Endothelial cell of umbilical vein (primary cell): ENCODE data around the gene FJX1. TPM values are rescaled to one million over a fixed set of nuclear protein-coding genes. Genes with fewer than 3 reads are reported as not detected.

Source experiments
- BruUV-seq: library from RNA; stranded (reverse); fragments of 400-500 nt; replicated peaks from 2 replicates; lab custom pipeline; 2021; lab: Mats Ljungman, UMichigan
- CTCF ChIA-PET: fragments of 300-600, 350-600 bp; sonication (Branson Sonifier 250); formaldehyde crosslinking; loops from one replicate; lab custom pipeline; 2021; ENCODE audit warnings: antibody characterized with exemption, inconsistent platforms; lab: Charles Lee
- POLR2A ChIA-PET: fragments of 300-600, 350-600 bp; sonication (Branson Sonifier 250); formaldehyde crosslinking; loops from one replicate; lab custom pipeline; 2021; ENCODE audit warnings: antibody characterized with exemption, inconsistent platforms; lab: Charles Lee
- DNase-seq: peaks from one replicate; pipeline ENCODE4 v3.0.0-alpha.2; 2011; ENCODE audit warnings: low read depth, low spot score
- FAIRE-seq: peaks from 2 replicates; lab custom pipeline; 2011; peaks lifted over from hg19 to GRCh38; lab: Jason Lieb, UNC
- H2AFZ ChIP-seq: 2 replicates; pipeline ENCODE4 v1.6.0; 2012; ENCODE audit warnings: low read depth, low read length, control low read depth, inconsistent platforms
- H3K27ac ChIP-seq: 2 replicates; pipeline ENCODE4 v1.5.1; 2011; ENCODE audit warnings: low read depth, mild to moderate bottlenecking, control low read depth, low read length, moderate library complexity; ENCODE audit not compliant: insufficient read depth
- H3K27me3 ChIP-seq, 2 experiments: 2 replicates each; pipeline versions ENCODE4 v1.6.0 to v1.6.1; 2011; ENCODE audit warnings: low read length in 2 of 2, mixed read lengths in 1 of 2; ENCODE audit not compliant: control insufficient read depth in 2 of 2, insufficient read depth in 2 of 2
- H3K36me3 ChIP-seq, 2 experiments: 2 replicates in 1 of 2; 3 replicates in 1 of 2; pipeline ENCODE4 v1.5.1; 2011; ENCODE audit warnings: low read length in 2 of 2, mild to moderate bottlenecking in 1 of 2, moderate library complexity in 1 of 2; ENCODE audit not compliant: control insufficient read depth in 2 of 2, insufficient read depth in 2 of 2; ENCODE audit errors: extremely low read depth in 1 of 2
- H3K4me1 ChIP-seq: 3 replicates; pipeline ENCODE4 v1.5.1; 2011; ENCODE audit warnings: mild to moderate bottlenecking, low read length; ENCODE audit not compliant: control insufficient read depth, insufficient read depth; ENCODE audit errors: extremely low read depth
- H3K4me2 ChIP-seq: 2 replicates; pipeline ENCODE4 v1.6.1; 2011; ENCODE audit warnings: low read length, control low read depth, mixed read lengths; ENCODE audit not compliant: insufficient read depth
- H3K4me3 ChIP-seq, 3 experiments: fragments of 200-600 bp in 1 of 3; sonication (generic), shearing (Covaris generic) in 1 of 3; replicated peaks in 1 of 3; 2 replicates each; pipeline ENCODE4 v1.5.1; 2011 to 2016; ENCODE audit warnings: control low read depth in 3 of 3, low read length in 3 of 3, mild to moderate bottlenecking in 2 of 3, inconsistent platforms in 1 of 3, low read depth in 1 of 3, moderate library complexity in 1 of 3; ENCODE audit not compliant: insufficient read depth in 1 of 3
- H3K79me2 ChIP-seq: 2 replicates; pipeline ENCODE4 v1.6.0; 2012; ENCODE audit warnings: low read length, inconsistent platforms; ENCODE audit not compliant: control insufficient read depth, insufficient read depth
- H3K9ac ChIP-seq: replicated peaks from 2 replicates; pipeline ENCODE3; 2011; ENCODE audit warnings: low read length, control low read depth; ENCODE audit not compliant: insufficient read depth; ENCODE audit errors: extremely low read depth
- H3K9me1 ChIP-seq: replicated peaks from 3 replicates; pipeline ENCODE4 v1.6.0; 2011; ENCODE audit warnings: mild to moderate bottlenecking, low read length; ENCODE audit not compliant: control insufficient read depth, insufficient read depth; ENCODE audit errors: extremely low read depth
- H3K9me3 ChIP-seq: replicated peaks from 2 replicates; pipeline ENCODE4 v1.5.1; 2012; ENCODE audit warnings: low read length, inconsistent platforms; ENCODE audit not compliant: control insufficient read depth, insufficient read depth
- H4K20me1 ChIP-seq: replicated peaks from 2 replicates; pipeline ENCODE3; 2011; ENCODE audit warnings: mild to moderate bottlenecking, low read length; ENCODE audit not compliant: control insufficient read depth, insufficient read depth; ENCODE audit errors: extremely low read depth
- EZH2 ChIP-seq: IDR thresholded peaks from 2 replicates; pipeline ENCODE4 v1.6.1; 2012; ENCODE audit warnings: borderline replicate concordance, low read depth, mild to moderate bottlenecking, moderate library complexity, low read length, inconsistent platforms; ENCODE audit not compliant: severe bottlenecking
- FOS ChIP-seq: IDR thresholded peaks from 2 replicates; pipeline ENCODE4 v1.6.1; 2011; ENCODE audit warnings: mild to moderate bottlenecking, low read length, moderate library complexity, borderline replicate concordance; ENCODE audit not compliant: insufficient read depth
- GATA2 ChIP-seq: IDR thresholded peaks from 2 replicates; pipeline ENCODE4 v1.7.0; 2011; ENCODE audit warnings: low read depth, mild to moderate bottlenecking, moderate library complexity, mixed read lengths, low read length; ENCODE audit not compliant: insufficient read length, insufficient read depth
- JUN ChIP-seq: IDR thresholded peaks from 2 replicates; pipeline ENCODE4 v1.6.1; 2011; ENCODE audit warnings: borderline replicate concordance, low read depth; ENCODE audit not compliant: insufficient read length, insufficient read depth
- MYC ChIP-seq: IDR thresholded peaks from one replicate; pipeline ENCODE4 v1.6.1; 2011; ENCODE audit warnings: mild to moderate bottlenecking, low read depth, low read length
- POLR2A ChIP-seq: IDR thresholded peaks from 2 replicates; pipeline ENCODE4 v1.6.1; 2012; ENCODE audit warnings: low read depth, mild to moderate bottlenecking, control low read depth, low read length
- POLR2AphosphoS5 ChIP-seq: IDR thresholded peaks from 2 replicates; pipeline ENCODE4 v1.6.1; 2012; ENCODE audit warnings: low read depth, mild to moderate bottlenecking, control low read depth, low read length, moderate library complexity; ENCODE audit not compliant: insufficient read depth
- dilution Hi-C: fragments of 300-500 bp; cut with MboI; formaldehyde crosslinking; loops from one replicate; pipeline ENCODE4 v1.15.0; 2019; ENCODE audit warnings: low sequenced_read_pairs; ENCODE audit not compliant: extremely low pct_ligation_motif_present
- intact Hi-C: fragments of 100-400 bp; cut with micrococcal nuclease; formaldehyde crosslinking; loops from one replicate; pipeline ENCODE4 v1.10.0; 2022
- polyA plus RNA-seq, 4 experiments: library from polyadenylated mRNA; depleted of rRNA in 3 of 4; stranded (reverse) in 3 of 4; unstranded in 1 of 4; fragments of >200 nt; gene quantifications; 2 replicates each; pipeline versions ENCODE4 v1.2.1 to v1.2.3, GENCODE V29; 2011 to 2012; ENCODE audit warnings: missing spikeins in 1 of 4
- total RNA-seq: library from RNA; stranded (reverse); gene quantifications from 2 replicates; pipeline ENCODE4 v1.2.3, GENCODE V29; 2021
- TF ChIP-seq, protein P1 (sequence below): IDR thresholded peaks from 2 replicates; pipeline ENCODE4 v1.6.1; 2011; ENCODE audit not compliant: insufficient read depth, insufficient read length
- TF ChIP-seq, protein P2 (sequence below), 2 donors: IDR thresholded peaks; 1 replicate in 1 of 2; 2 replicates in 1 of 2; pipeline ENCODE4 v1.5.1; 2011; ENCODE audit warnings: low read length in 2 of 2, mild to moderate bottlenecking in 2 of 2, moderate library complexity in 2 of 2, control low read depth in 1 of 2, inconsistent platforms in 1 of 2, low read depth in 1 of 2; ENCODE audit not compliant: insufficient read depth in 1 of 2; ENCODE audit errors: extremely low read depth in 1 of 2

The FJX1 gene
- total and polyA plus RNA-seq, 2 donors (not counting 3 experiments of a cell fraction or from before 2014, with no cell fraction given), result 9.2 to 26.6 TPM

DNA sequence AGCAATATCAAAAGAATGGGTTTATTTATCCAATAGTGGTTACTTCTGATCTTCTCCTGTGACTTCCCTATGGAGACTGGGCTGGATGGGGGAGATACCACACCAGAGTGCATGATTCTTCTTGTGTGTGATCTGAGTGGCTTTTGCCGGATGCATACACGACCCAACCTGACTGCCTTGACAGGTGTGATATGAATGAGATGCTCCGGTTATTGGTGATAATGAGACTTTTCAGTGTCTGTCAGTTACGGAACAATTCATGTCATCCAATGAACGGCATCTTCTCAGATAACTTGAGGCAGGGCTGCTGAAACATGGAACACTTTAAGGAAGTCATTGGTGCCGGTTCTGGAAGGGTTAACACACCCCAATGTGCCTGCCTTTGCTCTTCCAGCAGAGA lies 17.7 kb downstream of the FJX1 start:
- dilution Hi-C loops (no loop called here), intact Hi-C loops (no loop called here)
- no TSS peak for BruUV-seq
- no peak overlapping the region for H3K4me2 ChIP-seq
- H3K36me3 ChIP-seq, result no peaks in the 10 kb centered on the region
- TF ChIP-seq, protein P1, sequence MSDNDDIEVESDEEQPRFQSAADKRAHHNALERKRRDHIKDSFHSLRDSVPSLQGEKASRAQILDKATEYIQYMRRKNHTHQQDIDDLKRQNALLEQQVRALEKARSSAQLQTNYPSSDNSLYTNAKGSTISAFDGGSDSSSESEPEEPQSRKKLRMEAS, result no peak
- TF ChIP-seq GATA2 (no peak), MYC (no peak), POLR2A (no peak), POLR2AphosphoS5 (no peak), FOS (no peak), EZH2 (no peak)
- H3K27ac ChIP-seq, result no peak overlapping the region
- H3K9me3 ChIP-seq, result no peaks in the 10 kb centered on the region
- no peak for DNase-seq
- ChIA-PET POLR2A (no interaction called here), CTCF (no interaction called here)
- H3K79me2 ChIP-seq, result no peaks in the 10 kb centered on the region
- H3K9me1 ChIP-seq, result no peaks in the 10 kb centered on the region
- no peak overlapping the region for H2AFZ ChIP-seq
- no peaks in the 10 kb centered on the region for H4K20me1 ChIP-seq
- FAIRE-seq, result no peak
- H3K4me1 ChIP-seq, result peaks cover 11% of the 10 kb centered on the region
- no peak overlapping the region for H3K4me3 ChIP-seq
- H3K9ac ChIP-seq, result no peak overlapping the region
- H3K27me3 ChIP-seq, result no peaks in the 10 kb centered on the region

DNA sequence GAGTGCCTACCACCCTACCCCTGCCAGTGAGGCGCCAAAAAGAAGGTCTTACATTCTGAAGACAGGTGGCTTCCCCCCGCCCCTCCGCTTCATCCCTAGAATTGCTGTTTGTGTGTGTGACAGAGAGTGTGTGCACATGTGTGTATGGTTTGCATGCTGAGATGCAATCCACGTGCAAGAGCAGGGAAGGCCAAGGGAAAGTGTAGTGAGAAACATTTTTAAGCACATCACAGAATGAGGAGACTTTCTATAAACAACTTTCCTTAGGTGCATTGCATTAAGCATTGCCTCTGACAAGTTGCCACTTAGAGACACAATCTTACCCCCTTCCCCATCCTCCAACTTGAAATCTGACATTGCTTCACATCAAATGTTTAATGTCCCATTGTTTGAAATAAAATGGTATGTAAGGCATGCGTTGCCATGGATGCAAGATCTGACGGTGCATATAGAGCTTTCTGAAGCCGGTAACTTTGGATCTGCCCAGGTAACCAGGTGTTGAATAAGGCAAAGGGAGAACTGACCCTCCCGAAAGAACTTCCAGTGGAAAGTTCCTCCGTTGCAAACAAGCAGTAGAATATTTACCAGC lies 21.4 kb downstream of the FJX1 start:
- no peak overlapping the region for H3K27ac ChIP-seq
- FAIRE-seq, result no peak
- peaks cover 15% of the 10 kb centered on the region for H3K4me1 ChIP-seq
- CTCF ChIA-PET, result interaction anchor here (1.2 to 1.7 kb wide), 2 partner anchors 11 to 182 kb away, joined by 4 to 9 read pairs; no protein-coding TSS in a partner anchor
- H3K79me2 ChIP-seq, result no peaks in the 10 kb centered on the region
- dilution Hi-C loops (no loop called here), intact Hi-C loops (no loop called here)
- H3K4me3 ChIP-seq, result no peak overlapping the region
- H3K4me2 ChIP-seq, result no peak overlapping the region
- H4K20me1 ChIP-seq, result no peaks in the 10 kb centered on the region
- no peaks in the 10 kb centered on the region for H3K27me3 ChIP-seq
- H3K9me3 ChIP-seq, result no peaks in the 10 kb centered on the region
- no peak for TF ChIP-seq MYC
- TF ChIP-seq GATA2, result no peak
- TF ChIP-seq JUN, result no peak
- no peak for TF ChIP-seq POLR2A
- TF ChIP-seq, protein P1, result no peak
- no peak for TF ChIP-seq EZH2
- TF ChIP-seq FOS, result no peak
- no peak for TF ChIP-seq POLR2AphosphoS5
- TF ChIP-seq, protein P2, sequence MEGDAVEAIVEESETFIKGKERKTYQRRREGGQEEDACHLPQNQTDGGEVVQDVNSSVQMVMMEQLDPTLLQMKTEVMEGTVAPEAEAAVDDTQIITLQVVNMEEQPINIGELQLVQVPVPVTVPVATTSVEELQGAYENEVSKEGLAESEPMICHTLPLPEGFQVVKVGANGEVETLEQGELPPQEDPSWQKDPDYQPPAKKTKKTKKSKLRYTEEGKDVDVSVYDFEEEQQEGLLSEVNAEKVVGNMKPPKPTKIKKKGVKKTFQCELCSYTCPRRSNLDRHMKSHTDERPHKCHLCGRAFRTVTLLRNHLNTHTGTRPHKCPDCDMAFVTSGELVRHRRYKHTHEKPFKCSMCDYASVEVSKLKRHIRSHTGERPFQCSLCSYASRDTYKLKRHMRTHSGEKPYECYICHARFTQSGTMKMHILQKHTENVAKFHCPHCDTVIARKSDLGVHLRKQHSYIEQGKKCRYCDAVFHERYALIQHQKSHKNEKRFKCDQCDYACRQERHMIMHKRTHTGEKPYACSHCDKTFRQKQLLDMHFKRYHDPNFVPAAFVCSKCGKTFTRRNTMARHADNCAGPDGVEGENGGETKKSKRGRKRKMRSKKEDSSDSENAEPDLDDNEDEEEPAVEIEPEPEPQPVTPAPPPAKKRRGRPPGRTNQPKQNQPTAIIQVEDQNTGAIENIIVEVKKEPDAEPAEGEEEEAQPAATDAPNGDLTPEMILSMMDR (IDR thresholded peaks at IDR 0.05; ENCODE audit: extremely low read depth in 1 of 2, insufficient read depth in 1 of 2, low read depth in 1 of 2, low read length in 2 of 2), result no peak
- H3K9ac ChIP-seq, result no peak overlapping the region
- H3K9me1 ChIP-seq, result no peaks in the 10 kb centered on the region
- H3K36me3 ChIP-seq, result no peaks in the 10 kb centered on the region
- no TSS peak for BruUV-seq
- DNase-seq, result no peak
- POLR2A ChIA-PET, result no interaction called here
- no peak overlapping the region for H2AFZ ChIP-seq
